OCI-LY1 (cell line): ENCODE data around the gene HOXD3.

Source experiments
- EZH2 ChIP-seq: fragments of 200-600 bp; sonication (generic), shearing (Covaris generic); IDR thresholded peaks from 2 replicates; pipeline ENCODE4 v1.8.0; 2017; ENCODE audit warnings: borderline replicate concordance, mixed run types, mild to moderate bottlenecking, antibody characterized with exemption, low read length, moderate library complexity, mixed read lengths
- TF ChIP-seq, protein P1 (sequence below): fragments of 200-600 bp; sonication (generic), shearing (Covaris generic); IDR thresholded peaks from 2 replicates; pipeline ENCODE4 v1.5.1; 2017; ENCODE audit warnings: mild to moderate bottlenecking, antibody characterized with exemption, low read length, moderate library complexity, mixed read lengths

DNA sequence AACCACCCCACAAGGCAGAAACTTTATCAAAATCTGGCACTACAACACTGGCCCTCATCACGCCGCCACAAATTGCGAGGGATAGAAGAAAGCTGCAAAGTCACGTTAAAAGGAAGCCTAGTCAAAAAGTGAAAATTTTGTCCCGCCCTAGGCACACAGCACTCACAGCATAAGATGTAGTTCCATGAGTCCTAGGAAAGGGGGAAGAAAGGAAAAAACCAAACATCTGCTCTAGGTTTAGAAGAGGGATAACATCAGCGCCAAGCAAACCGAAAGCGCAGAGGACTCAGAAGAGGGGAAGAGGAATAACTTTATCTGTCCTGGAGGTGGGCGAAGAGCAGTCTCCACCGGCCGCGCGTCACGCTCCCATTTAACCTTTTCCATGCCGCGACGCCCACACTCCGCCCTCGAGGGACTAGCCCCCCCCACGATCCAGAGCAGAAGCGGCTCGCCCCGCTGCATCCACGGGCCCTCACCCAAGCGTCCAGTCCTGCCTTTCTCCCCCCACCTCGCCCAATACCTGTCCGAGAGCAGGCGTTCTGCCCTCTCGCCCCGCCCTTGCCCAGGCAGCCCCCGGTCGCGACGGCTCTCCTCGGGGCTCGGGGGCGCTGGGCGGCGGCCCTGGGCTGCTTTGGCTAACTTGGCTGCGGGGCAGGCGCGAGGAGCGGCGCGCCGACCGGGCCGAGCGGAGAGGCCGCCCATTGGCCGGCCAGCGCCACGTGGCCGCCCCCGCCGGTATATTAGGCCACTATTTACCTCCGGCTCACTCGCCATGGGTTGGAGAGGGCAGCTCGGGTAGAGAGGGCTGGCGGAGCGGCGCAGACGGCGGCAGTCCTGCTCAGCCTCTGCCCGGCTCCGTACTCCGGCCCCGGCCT is 31.0 kb downstream of the HOXD3 start, which contains the start of gene HOXD1:
- TF ChIP-seq, protein P1, sequence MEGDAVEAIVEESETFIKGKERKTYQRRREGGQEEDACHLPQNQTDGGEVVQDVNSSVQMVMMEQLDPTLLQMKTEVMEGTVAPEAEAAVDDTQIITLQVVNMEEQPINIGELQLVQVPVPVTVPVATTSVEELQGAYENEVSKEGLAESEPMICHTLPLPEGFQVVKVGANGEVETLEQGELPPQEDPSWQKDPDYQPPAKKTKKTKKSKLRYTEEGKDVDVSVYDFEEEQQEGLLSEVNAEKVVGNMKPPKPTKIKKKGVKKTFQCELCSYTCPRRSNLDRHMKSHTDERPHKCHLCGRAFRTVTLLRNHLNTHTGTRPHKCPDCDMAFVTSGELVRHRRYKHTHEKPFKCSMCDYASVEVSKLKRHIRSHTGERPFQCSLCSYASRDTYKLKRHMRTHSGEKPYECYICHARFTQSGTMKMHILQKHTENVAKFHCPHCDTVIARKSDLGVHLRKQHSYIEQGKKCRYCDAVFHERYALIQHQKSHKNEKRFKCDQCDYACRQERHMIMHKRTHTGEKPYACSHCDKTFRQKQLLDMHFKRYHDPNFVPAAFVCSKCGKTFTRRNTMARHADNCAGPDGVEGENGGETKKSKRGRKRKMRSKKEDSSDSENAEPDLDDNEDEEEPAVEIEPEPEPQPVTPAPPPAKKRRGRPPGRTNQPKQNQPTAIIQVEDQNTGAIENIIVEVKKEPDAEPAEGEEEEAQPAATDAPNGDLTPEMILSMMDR: no peak
- no peak for TF ChIP-seq EZH2
